Thoracic aorta (tissue), 2 donors: Measurements from ENCODE around the gene SLC44A1. TPM values are rescaled to one million over a fixed set of nuclear protein-coding genes. Genes with fewer than 3 reads are reported as not detected.

Experiments used
- ATAC-seq: fragments of 150-250 bp; one replicate; pipeline ENCODE4 v1.8.0; 2017; ENCODE audit warnings: low read depth; ENCODE audit not compliant: insufficient number of reproducible peaks, low FRiP score
- DNase-seq: peaks from one replicate; pipeline ENCODE4 v3.0.0-alpha.2; 2020; ENCODE audit warnings: low spot score
- H3K27ac ChIP-seq, 2 donors: fragments of 200-600 bp; sonication (generic); 1 replicate in 1 of 2; 2 replicates in 1 of 2; pipeline ENCODE4 v1.5.1; 2016; ENCODE audit warnings: mild to moderate bottlenecking in 2 of 2, moderate library complexity in 2 of 2
- H3K27me3 ChIP-seq: fragments of 200-600 bp; sonication (generic); replicated peaks from 2 replicates; pipeline ENCODE4 v1.6.0; 2016; ENCODE audit warnings: mild to moderate bottlenecking; ENCODE audit not compliant: insufficient read depth
- H3K36me3 ChIP-seq: fragments of 200-600 bp; sonication (generic); one replicate; pipeline ENCODE4 v1.5.1; 2016
- H3K4me1 ChIP-seq, 2 donors: fragments of 200-600 bp; sonication (generic); 1 replicate in 1 of 2; 2 replicates in 1 of 2; pipeline versions ENCODE4 v1.5.1 to v1.6.0; 2016; ENCODE audit warnings: low read depth in 2 of 2, mild to moderate bottlenecking in 1 of 2; ENCODE audit not compliant: control insufficient read depth in 1 of 2
- H3K4me3 ChIP-seq: fragments of 200-600 bp; sonication (generic); 2 replicates; pipeline ENCODE4 v1.5.1; 2016; ENCODE audit warnings: mild to moderate bottlenecking
- H3K9me3 ChIP-seq: fragments of 200-600 bp; sonication (generic); 2 replicates; pipeline ENCODE4 v1.5.1; 2016
- total RNA-seq, 2 donors: library from RNA; depleted of rRNA; stranded (reverse); fragments of >200 nt; gene quantifications; one replicate each; pipeline versions ENCODE4 v1.1.0 to v1.2.3, GENCODE V29; 2016
- TF ChIP-seq, protein P1 (sequence below): fragments of 200-600 bp; sonication (generic); IDR thresholded peaks from one replicate; pipeline ENCODE4 v1.5.1; 2019; ENCODE audit warnings: antibody characterized with exemption

Gene SLC44A1
- total RNA-seq, 2 donors from 2014 or later = 33.9 to 58.8 TPM

DNA sequence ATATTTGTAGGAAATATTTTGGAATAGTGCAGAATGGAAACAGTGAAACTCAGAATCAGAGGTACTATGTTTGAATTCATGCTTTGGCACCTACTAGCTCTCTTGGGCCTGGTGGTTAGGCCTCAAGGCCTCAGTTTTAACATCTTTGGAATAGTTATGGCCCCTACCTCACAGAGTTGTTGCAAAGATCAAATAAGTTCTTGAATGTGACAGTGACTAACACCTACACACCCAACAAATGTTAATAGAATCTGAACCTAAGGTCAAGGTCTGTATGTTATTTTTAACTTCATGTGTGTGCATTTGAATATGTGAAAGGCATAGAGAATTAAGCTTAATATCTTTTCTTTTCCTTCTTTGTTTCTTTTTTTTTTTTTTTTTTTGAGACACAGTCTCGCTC is 87.3 kb downstream of the SLC44A1 start:
- no peak overlapping the region for H3K4me3 ChIP-seq
- no peaks in the 10 kb centered on the region for H3K9me3 ChIP-seq
- no peak overlapping the region for H3K27ac ChIP-seq
- no peak for DNase-seq
- TF ChIP-seq, protein P1, sequence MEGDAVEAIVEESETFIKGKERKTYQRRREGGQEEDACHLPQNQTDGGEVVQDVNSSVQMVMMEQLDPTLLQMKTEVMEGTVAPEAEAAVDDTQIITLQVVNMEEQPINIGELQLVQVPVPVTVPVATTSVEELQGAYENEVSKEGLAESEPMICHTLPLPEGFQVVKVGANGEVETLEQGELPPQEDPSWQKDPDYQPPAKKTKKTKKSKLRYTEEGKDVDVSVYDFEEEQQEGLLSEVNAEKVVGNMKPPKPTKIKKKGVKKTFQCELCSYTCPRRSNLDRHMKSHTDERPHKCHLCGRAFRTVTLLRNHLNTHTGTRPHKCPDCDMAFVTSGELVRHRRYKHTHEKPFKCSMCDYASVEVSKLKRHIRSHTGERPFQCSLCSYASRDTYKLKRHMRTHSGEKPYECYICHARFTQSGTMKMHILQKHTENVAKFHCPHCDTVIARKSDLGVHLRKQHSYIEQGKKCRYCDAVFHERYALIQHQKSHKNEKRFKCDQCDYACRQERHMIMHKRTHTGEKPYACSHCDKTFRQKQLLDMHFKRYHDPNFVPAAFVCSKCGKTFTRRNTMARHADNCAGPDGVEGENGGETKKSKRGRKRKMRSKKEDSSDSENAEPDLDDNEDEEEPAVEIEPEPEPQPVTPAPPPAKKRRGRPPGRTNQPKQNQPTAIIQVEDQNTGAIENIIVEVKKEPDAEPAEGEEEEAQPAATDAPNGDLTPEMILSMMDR = no peak
- peaks cover 5% of the 10 kb centered on the region for H3K36me3 ChIP-seq
- no peaks in the 10 kb centered on the region for H3K27me3 ChIP-seq
- H3K4me1 ChIP-seq = peaks cover 9 to 13% of the 10 kb centered on the region in 2 donors
- ATAC-seq = no peak

- Histone ChIP-seq H3K27me3 (no peaks in the 10 kb centered on the region), H3K27ac (no peak overlapping the region), H3K36me3 (peaks cover 5% of the 10 kb centered on the region), H3K4me1 (peaks cover 9 to 13% of the 10 kb centered on the region in 2 donors), H3K9me3 (no peaks in the 10 kb centered on the region), H3K4me3 (no peak overlapping the region)
- DNase-seq = no peak
- TF ChIP-seq, protein P1 = no peak
- no peak for ATAC-seq
Observed at GRCh38 chr9:105332471-105332870, 88.0 kb downstream of the SLC44A1 start.

- Histone ChIP-seq H3K36me3 (peaks cover 5% of the 10 kb centered on the region), H3K9me3 (no peaks in the 10 kb centered on the region), H3K4me3 (no peak overlapping the region), H3K27me3 (no peaks in the 10 kb centered on the region), H3K4me1 (peaks cover 9 to 13% of the 10 kb centered on the region in 2 donors), H3K27ac (no peak overlapping the region)
- ATAC-seq (no peak), DNase-seq (no peak)
- TF ChIP-seq, protein P1 = no peak
Observed at GRCh38 chr9:105333076-105333475, 88.6 kb downstream of the SLC44A1 start.

- H3K4me3 ChIP-seq = no peak overlapping the region
- H3K9me3 ChIP-seq = no peaks in the 10 kb centered on the region
- peaks cover 9 to 13% of the 10 kb centered on the region in 2 donors for H3K4me1 ChIP-seq
- no peak overlapping the region for H3K27ac ChIP-seq
- TF ChIP-seq, protein P1 = no peak
- ATAC-seq = no peak
- DNase-seq = no peak
- H3K36me3 ChIP-seq = peaks cover 5% of the 10 kb centered on the region
- H3K27me3 ChIP-seq = no peaks in the 10 kb centered on the region
Observed at GRCh38 chr9:105333811-105334210, 89.4 kb downstream of the SLC44A1 start.

DNA sequence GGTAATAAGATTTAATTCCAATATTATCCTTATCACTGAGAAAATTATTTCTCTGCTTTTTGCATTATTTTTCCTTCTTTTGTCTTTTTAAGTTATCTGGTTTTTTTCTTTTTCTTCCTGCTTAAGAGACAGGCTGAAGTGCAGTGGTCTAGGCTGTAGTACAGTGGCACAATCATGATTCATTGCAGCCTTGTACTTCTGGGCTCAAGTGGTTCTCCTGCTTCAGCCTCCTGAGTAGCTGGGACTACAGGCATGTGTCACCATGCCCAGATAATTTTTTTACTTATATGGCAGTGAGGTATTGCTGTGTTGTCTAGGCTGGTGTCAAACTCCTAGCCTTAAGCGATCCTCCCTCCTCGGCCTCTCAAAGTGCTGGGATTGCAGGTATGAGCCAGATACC is 93.9 kb downstream of the SLC44A1 start:
- Histone ChIP-seq H3K27me3 (no peaks in the 10 kb centered on the region), H3K27ac (no peak overlapping the region), H3K4me3 (no peak overlapping the region), H3K9me3 (no peaks in the 10 kb centered on the region), H3K4me1 (no peaks in the 10 kb centered on the region), H3K36me3 (peaks cover 5% of the 10 kb centered on the region)
- DNase-seq = no peak
- ATAC-seq = no peak
- TF ChIP-seq, protein P1 = no peak
